T-cell (primary cell): ENCODE measurements around the gene HOXB7. TPM values are rescaled to one million over a fixed set of nuclear protein-coding genes. Genes with fewer than 3 reads are reported as not detected.

ENCODE experiments used
- ATAC-seq, 4 experiments: fragments of 200-7000 bp in 3 of 4; fragments of 150-1000 bp in 1 of 4; cut with Tn5 transposase; replicated peaks in 1 of 4; 1 replicate in 3 of 4; 2 replicates in 1 of 4; pipeline ENCODE4 v1.10.0; 2021; ENCODE audit warnings: moderate library complexity in 3 of 4, mild to moderate bottlenecking in 2 of 4, moderate number of reproducible peaks in 1 of 4
- CTCF ChIA-PET, 2 donors: fragments of 300-600 bp; sonication (Branson Sonifier 250); formaldehyde crosslinking; loops; one replicate each; lab custom pipeline; 2022; ENCODE audit warnings: antibody characterized with exemption in 2 of 2; lab: Charles Lee
- POLR2A ChIA-PET, 2 donors: fragments of 300-600 bp; sonication (Branson Sonifier 250); formaldehyde crosslinking; loops; one replicate each; lab custom pipeline; 2022; ENCODE audit warnings: antibody characterized with exemption in 2 of 2; lab: Charles Lee
- DNase-seq, 35 experiments: peaks; one replicate each; pipeline versions ENCODE4 v3.0.0 to v3.0.0-alpha.2; 2013 to 2023
- H3K27ac ChIP-seq: one replicate; pipeline ENCODE4 v1.5.1; 2013; ENCODE audit warnings: low read length
- H3K27me3 ChIP-seq, 2 experiments: replicated peaks in 1 of 2; 1 replicate in 1 of 2; 2 replicates in 1 of 2; pipeline versions ENCODE4 v1.6.1 to v1.7.0; 2013; ENCODE audit warnings: low read length in 1 of 2, mixed read lengths in 1 of 2; ENCODE audit not compliant: control insufficient read depth in 2 of 2, insufficient read depth in 2 of 2; ENCODE audit errors: extremely low read depth in 1 of 2
- H3K36me3 ChIP-seq, 2 donors: 1 replicate in 1 of 2; 2 replicates in 1 of 2; pipeline versions ENCODE4 v1.6.1 to v1.7.0; 2013; ENCODE audit warnings: low read length in 1 of 2; ENCODE audit not compliant: control insufficient read depth in 2 of 2, insufficient read depth in 1 of 2; ENCODE audit errors: extremely low read depth in 1 of 2
- H3K4me1 ChIP-seq, 2 experiments: 1 replicate in 1 of 2; 2 replicates in 1 of 2; pipeline versions ENCODE4 v1.6.1 to v1.7.0; 2013; ENCODE audit warnings: low read length in 2 of 2, mixed read lengths in 1 of 2; ENCODE audit not compliant: insufficient read depth in 2 of 2, control insufficient read depth in 1 of 2; ENCODE audit errors: extremely low read depth in 1 of 2
- H3K4me3 ChIP-seq, 2 donors: 1 replicate in 1 of 2; 2 replicates in 1 of 2; pipeline versions ENCODE4 v1.5.1 to v1.7.0; 2013; ENCODE audit warnings: mild to moderate bottlenecking in 2 of 2, low read length in 1 of 2, moderate library complexity in 1 of 2; ENCODE audit not compliant: control insufficient read depth in 1 of 2; ENCODE audit errors: extremely low read depth in 1 of 2
- H3K9me3 ChIP-seq: 2 replicates; pipeline ENCODE4 v1.7.0; 2013
- H3K27ac Mint-ChIP-seq, 2 donors: one replicate each; pipeline ENCODE4 v1.8.0; 2020 to 2021; ENCODE audit warnings: mild to moderate bottlenecking in 2 of 2, mixed read lengths in 2 of 2
- H3K27me3 Mint-ChIP-seq, 2 donors: one replicate each; pipeline ENCODE4 v1.8.0; 2021 to 2022; ENCODE audit warnings: mixed read lengths in 2 of 2
- H3K36me3 Mint-ChIP-seq: one replicate; pipeline ENCODE4 v1.8.0; 2021; ENCODE audit warnings: mixed read lengths
- H3K4me1 Mint-ChIP-seq, 3 donors: one replicate each; pipeline ENCODE4 v1.8.0; 2020 to 2022; ENCODE audit warnings: mixed read lengths in 3 of 3, mild to moderate bottlenecking in 1 of 3
- H3K4me3 Mint-ChIP-seq, 3 donors: one replicate each; pipeline ENCODE4 v1.8.0; 2020 to 2022; ENCODE audit warnings: mild to moderate bottlenecking in 3 of 3, mixed read lengths in 3 of 3, moderate library complexity in 3 of 3
- H3K9me3 Mint-ChIP-seq, 3 donors: one replicate each; pipeline ENCODE4 v1.8.0; 2020 to 2022; ENCODE audit warnings: mixed read lengths in 3 of 3
- WGBS: methylation state at CpG from one replicate; pipeline ENCODE4 v1.1.5; 2013; ENCODE audit warnings: missing lambda C conversion rate; ENCODE audit not compliant: insufficient coverage; 5-methylcytosine and 5-hydroxymethylcytosine counted together
- total RNA-seq, 35 experiments: library from RNA in 6 of 35; stranded (reverse) in 6 of 35; fragments of 120-200 nt in 1 of 35; gene quantifications; one replicate each; pipeline versions ENCODE4 v1.2.1 to v1.2.4 and lab custom pipeline; 2013 to 2026

The HOXB7 gene
- total RNA-seq, 5 donors from 2014 or later (not counting 1 experiment from before 2014, with no cell fraction given): 0.47 to 0.66 (median 0.60) TPM; not detected in 2

DNA sequence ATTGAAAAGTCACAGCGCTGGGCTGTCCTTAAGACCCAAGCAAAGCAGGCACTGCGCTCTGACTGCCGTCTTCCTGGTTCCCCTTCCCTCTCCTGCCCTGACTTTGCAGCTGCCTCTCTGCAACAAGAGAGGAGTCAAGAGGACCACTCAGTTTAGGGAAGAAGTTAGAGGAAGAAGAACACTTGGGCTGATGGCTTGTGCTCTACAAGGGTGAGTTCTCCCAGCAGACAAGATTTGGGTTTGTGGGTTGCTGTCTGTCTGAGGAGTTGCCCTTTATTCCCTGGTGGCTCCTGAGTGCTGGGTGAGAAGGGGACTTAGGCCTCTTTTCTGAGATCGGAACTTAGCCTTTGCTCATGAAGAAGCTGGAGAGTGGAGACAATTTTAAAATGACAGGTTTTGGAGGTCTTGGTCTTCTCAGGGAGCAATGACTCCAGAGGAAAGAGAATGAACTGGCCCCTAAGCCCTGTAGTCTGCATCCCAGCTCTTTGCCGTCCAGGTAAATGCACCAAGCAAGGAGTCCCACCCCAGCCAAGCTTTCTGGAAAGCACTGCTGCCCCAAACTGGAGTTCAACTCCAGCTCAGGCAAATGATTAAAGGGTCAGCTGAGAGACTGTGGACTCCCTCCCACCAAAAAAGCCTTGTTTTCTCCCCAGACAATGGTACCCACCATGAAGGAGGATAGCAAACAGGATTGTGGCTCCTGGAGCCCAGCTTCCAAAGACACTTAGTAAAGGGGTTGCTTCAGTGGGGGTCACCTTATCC lies 18.0 kb upstream of the HOXB7 start:
- H3K27me3 ChIP-seq: peaks cover 33 to 92% of the 10 kb centered on the region in 2 experiments
- Mint-ChIP-seq H3K36me3 (no peaks in the 10 kb centered on the region), H3K27me3 (peaks cover 65 to 88% of the 10 kb centered on the region in 2 donors), H3K4me3 (no peak overlapping the region), H3K4me1 (peaks cover 12 to 26% (median 18%) of the 10 kb centered on the region in 3 donors), H3K27ac (no peak overlapping the region), H3K9me3 (no peaks in the 10 kb centered on the region)
- DNase-seq: no peak
- POLR2A ChIA-PET: no interaction called here
- CTCF ChIA-PET: interaction anchor here in 1 of 2 donors (0.6 kb wide), 1 partner anchor 118 kb away, joined by 3 read pairs; no protein-coding TSS in a partner anchor
- ATAC-seq: no peak
- WGBS: 83% methylated on average over 1 of the region's 5 CpGs
- H3K4me1 ChIP-seq: peaks cover 8 to 34% of the 10 kb centered on the region in 2 experiments
- no peaks in the 10 kb centered on the region for H3K36me3 ChIP-seq
- H3K27ac ChIP-seq: no peak overlapping the region
- H3K4me3 ChIP-seq: no peak overlapping the region
- H3K9me3 ChIP-seq: no peaks in the 10 kb centered on the region

DNA sequence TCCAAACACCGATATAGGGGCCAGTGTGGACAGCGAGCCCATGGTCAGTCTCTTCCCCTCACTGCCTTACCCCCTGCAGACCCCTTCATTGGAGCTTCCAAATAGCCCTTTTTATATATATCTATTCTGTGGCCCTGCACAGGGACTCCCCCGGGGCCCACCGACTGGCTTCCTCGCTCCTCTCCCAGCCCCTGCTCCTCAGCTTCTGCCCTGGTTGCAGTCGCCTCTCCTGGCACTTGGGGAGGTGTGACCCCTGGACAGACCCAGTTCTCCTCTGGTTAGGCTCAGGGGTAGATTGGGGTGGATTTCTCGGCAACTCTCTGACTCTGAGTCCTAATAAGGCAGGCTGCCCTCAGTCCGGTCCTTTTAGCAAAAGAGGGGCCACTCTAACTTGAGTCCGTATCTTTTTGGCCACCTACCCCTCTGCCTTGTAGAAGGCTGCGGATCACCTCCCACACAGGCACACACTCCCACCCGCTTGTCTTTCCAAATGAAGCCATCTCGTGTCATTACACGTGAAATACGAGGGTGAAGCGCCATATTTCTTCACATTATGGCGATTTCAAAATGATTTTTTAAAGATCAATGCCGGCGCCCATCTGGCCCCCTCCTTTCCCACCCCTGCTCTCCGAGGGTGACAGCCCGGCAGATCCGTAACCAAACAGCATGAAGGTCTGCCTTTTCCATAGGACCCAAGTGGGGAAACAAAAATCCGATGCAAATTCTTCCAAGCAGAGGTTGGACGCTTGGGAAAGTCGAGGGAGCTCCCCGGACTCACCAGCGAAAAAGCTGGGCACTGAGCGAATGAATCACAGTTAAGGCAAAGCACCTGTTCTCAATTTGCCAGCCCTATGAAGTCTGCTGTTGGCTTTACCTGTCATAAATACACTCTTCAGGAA lies 17.1 kb upstream of the HOXB7 start:
- Mint-ChIP-seq H3K4me1 (peaks cover 10 to 22% (median 18%) of the 10 kb centered on the region in 3 donors), H3K4me3 (peak overlapping the region in 1 of 3 donors; percentile 77), H3K9me3 (no peaks in the 10 kb centered on the region), H3K27ac (peak overlapping the region in 1 of 2 donors; percentile 27), H3K36me3 (no peaks in the 10 kb centered on the region), H3K27me3 (peaks cover 68 to 90% of the 10 kb centered on the region in 2 donors)
- 81% methylated on average over 21 of the region's 27 CpGs for WGBS
- Histone ChIP-seq H3K27ac (no peak overlapping the region), H3K27me3 (peaks cover 36 to 92% of the 10 kb centered on the region in 2 experiments), H3K4me3 (no peak overlapping the region), H3K4me1 (peaks cover 8 to 29% of the 10 kb centered on the region in 2 experiments), H3K9me3 (no peaks in the 10 kb centered on the region), H3K36me3 (no peaks in the 10 kb centered on the region)
- ATAC-seq: no peak
- ChIA-PET CTCF (no interaction called here), POLR2A (no interaction called here)
- DNase-seq: no peak

DNA sequence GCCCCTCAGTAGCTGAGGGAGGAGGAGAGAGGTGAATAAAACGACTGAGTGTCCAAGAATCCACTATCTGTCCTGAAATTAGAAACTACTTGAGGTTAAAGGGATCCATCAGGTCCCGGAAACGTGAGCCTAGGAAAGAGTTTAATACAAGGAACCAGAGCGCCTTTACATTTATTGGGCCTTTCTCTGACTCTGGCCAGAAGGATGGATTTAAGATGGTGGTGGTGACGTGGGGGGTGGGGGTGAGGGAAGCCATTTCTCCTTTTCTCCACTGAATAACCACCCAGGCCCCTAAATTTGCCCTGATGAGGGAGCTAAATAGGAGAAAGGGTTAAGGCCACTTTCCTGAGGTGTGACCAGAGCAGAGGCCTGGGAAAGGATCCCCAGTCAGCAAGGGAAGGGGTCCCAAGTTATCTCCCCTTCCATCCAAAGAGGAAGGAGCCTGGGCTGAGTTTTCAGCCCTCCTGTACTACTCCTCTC lies 16.3 kb upstream of the HOXB7 start:
- Histone ChIP-seq H3K27ac (no peak overlapping the region), H3K27me3 (peaks cover 36 to 89% of the 10 kb centered on the region in 2 experiments), H3K9me3 (no peaks in the 10 kb centered on the region), H3K4me1 (peaks cover 8 to 29% of the 10 kb centered on the region in 2 experiments), H3K36me3 (no peaks in the 10 kb centered on the region), H3K4me3 (no peak overlapping the region)
- Mint-ChIP-seq H3K9me3 (no peaks in the 10 kb centered on the region), H3K36me3 (no peaks in the 10 kb centered on the region), H3K27me3 (peaks cover 68 to 90% of the 10 kb centered on the region in 2 donors), H3K4me3 (peak overlapping the region; percentile 66 to 77 (median 75)), H3K4me1 (peaks cover 10 to 20% (median 18%) of the 10 kb centered on the region in 3 donors), H3K27ac (no peak overlapping the region)
- 86% methylated on average over 2 of the region's 5 CpGs for WGBS
- ChIA-PET CTCF (interaction anchor here in 1 of 2 donors (0.6 kb wide), 1 partner anchor 12 kb away, joined by 5 read pairs; the partner anchor contains the start of gene HOXB8), POLR2A (interaction anchor here (0.6 to 0.7 kb wide), 2 partner anchors 12 to 31 kb away, joined by 7 read pairs; no protein-coding TSS in a partner anchor)
- ATAC-seq: no peak
- DNase-seq: no peak

DNA sequence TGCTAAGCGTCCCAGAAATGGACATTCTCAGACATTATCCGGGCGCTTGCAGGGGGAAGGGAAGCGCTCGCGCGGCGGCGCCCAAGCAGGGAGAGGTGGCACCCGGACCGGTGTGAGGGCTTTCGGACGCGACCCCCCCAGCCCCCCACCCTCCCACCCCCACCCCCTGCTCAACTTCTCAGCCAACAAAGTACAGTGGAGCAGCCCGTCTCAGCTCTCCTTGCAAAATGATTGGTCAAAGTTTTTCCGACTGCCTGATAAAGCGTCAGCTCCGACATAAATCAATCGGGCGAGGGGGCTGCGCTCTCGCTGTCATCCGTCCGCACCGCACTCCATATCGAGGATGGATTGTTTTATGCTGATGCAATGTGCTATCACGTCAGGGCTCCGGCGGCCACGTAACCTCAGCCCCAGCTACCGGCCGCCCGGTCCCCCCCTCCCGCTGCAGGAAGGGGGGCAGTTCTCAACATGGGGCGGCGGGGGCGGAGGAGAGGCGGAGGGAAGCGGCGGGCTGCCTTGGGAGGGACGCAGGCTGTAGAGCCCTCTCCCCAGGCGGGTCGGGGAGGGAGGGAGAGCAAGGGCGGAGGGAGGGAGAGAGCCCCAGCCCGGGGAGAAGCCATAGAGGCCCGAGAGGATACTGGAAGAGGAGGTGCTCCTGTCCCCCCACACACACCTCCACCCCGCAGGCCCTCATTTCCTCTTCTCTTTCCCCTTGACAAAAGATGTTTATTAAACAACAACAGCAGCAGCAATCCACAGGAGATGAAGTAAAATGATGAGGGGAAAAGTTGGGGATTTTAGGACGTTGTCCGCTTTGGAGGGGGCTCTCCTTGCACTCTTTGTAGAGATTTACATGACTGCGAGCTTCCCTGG lies 15.7 kb upstream of the HOXB7 start, which contains the start of gene HOXB9:
Gene HOXB9, minus strand, starts transcription at position 114 of the 873 bp plus-strand sequence. Its CDS starts 89 bp downstream, at position 25.
- Histone ChIP-seq H3K36me3 (no peaks in the 10 kb centered on the region), H3K4me3 (peak within 1 kb of the TSS; percentile 33 to 71), H3K9me3 (no peaks in the 10 kb centered on the region), H3K4me1 (peaks cover 8 to 29% of the 10 kb centered on the region in 2 experiments), H3K27ac (no peak within 1 kb of the TSS), H3K27me3 (peaks cover 33 to 89% of the 10 kb centered on the region in 2 experiments)
- 0% methylated on average over 18 of the region's 50 CpGs for WGBS
- DNase-seq (peak in 7 of 35 experiments; percentile 24 to 67 (median 33)), ATAC-seq (peak; percentile 42 to 67 (median 48))
- Mint-ChIP-seq H3K9me3 (no peaks in the 10 kb centered on the region), H3K4me1 (peaks cover 10 to 20% (median 18%) of the 10 kb centered on the region in 3 donors), H3K27ac (no peak within 1 kb of the TSS), H3K4me3 (peak within 1 kb of the TSS; percentile 75 to 78 (median 77)), H3K36me3 (no peaks in the 10 kb centered on the region), H3K27me3 (peaks cover 71 to 90% of the 10 kb centered on the region in 2 donors)
- POLR2A ChIA-PET: interaction anchor here (0.6 to 0.7 kb wide), 4 partner anchors 8 to 547 kb away, joined by 3 to 7 read pairs (median 6); no protein-coding TSS in a partner anchor
- CTCF ChIA-PET: interaction anchor here (0.6 to 1.9 kb wide), 7 partner anchors 9 to 552 kb away, joined by 3 to 7 read pairs (median 4); partner anchors contain the start of gene HOXB8 (in 1 of the 2)

DNA sequence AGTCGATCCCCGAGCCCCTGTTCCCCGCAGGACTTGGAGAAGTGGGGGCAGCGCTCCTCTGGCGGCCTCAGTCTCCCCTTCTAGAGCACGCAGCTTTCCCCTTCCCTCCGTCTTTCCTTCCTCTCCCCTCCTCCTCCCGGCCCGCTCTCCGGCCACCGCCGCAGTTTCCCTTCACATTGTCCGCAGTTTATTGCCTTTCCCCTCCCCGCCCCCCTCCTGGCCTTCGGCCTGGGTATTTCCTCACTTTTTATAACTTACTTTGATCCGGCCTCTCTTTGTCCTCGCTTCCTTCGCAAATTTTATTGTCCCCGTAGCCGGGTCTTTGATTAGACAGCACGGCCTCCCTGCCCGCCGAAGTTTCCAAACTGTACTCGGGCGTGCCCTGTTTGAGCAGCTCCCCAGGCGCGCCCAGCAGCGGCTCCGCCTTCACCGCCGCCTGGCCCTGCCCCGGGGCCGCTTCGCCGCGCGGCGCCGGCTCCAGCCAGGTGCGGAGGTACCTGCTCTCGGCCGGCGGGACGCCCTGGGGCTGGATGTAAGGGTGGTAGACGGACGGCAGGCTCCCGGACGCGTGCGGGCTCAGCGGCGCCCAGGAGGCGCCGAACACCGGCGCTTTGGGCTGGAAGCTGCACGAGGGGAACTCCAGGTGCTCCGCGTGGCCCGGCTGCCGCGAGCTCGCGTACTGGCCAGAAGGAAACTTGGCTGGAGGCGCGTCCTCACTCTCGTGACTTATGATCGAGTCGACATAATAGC lies 14.9 kb upstream of the HOXB7 start:
- CTCF ChIA-PET: interaction anchor here (0.6 to 1.9 kb wide), 7 partner anchors 10 to 551 kb away, joined by 3 to 8 read pairs (median 4); no protein-coding TSS in a partner anchor
- H3K4me1 Mint-ChIP-seq: peaks cover 10 to 20% (median 18%) of the 10 kb centered on the region in 3 donors
- Histone ChIP-seq H3K4me3 (peak overlapping the region; percentile 33 to 71), H3K27me3 (peaks cover 34 to 89% of the 10 kb centered on the region in 2 experiments), H3K4me1 (peaks cover 8 to 29% of the 10 kb centered on the region in 2 experiments), H3K27ac (no peak overlapping the region), H3K9me3 (no peaks in the 10 kb centered on the region), H3K36me3 (no peaks in the 10 kb centered on the region)
- H3K27me3 Mint-ChIP-seq: peaks cover 72 to 90% of the 10 kb centered on the region in 2 donors
- peak in 5 of 35 experiments; percentile 26 to 66 (median 34) for DNase-seq
- H3K9me3 Mint-ChIP-seq: no peaks in the 10 kb centered on the region
- WGBS: under 1% methylated on average over 65 of the region's 69 CpGs
- H3K36me3 Mint-ChIP-seq: no peaks in the 10 kb centered on the region
- no peak overlapping the region for H3K27ac Mint-ChIP-seq
- POLR2A ChIA-PET: interaction anchor here in 1 of 2 donors (0.6 to 0.7 kb wide), 2 partner anchors 546 to 976 kb away, joined by 3 to 4 read pairs; no protein-coding TSS in a partner anchor
- H3K4me3 Mint-ChIP-seq: peak overlapping the region; percentile 75 to 78 (median 77)
- ATAC-seq: peak; percentile 66 to 76 (median 72)
